Upper lobe of right lung (tissue), 1 donor: ENCODE results near the gene ASNSD1. TPM values are rescaled to one million over a fixed set of nuclear protein-coding genes. Genes with fewer than 3 reads are reported as not detected.
"Not testable (repeated sequence)": the region's sequence is repeated elsewhere in the genome, so short reads cannot be mapped to it uniquely, and the experiment has no call there.

ENCODE experiments used
- ATAC-seq: fragments of 200-7000 bp; cut with Tn5 transposase; one replicate; pipeline ENCODE4 v1.9.1; 2020; ENCODE audit warnings: mild to moderate bottlenecking, moderate library complexity
- DNase-seq: peaks from one replicate; pipeline ENCODE4 v3.0.0-alpha.2; 2020
- H3K27ac ChIP-seq: fragments of 200-600 bp; one replicate; pipeline ENCODE4 v1.8.0; 2022
- H3K27me3 ChIP-seq: fragments of 200-600 bp; one replicate; pipeline ENCODE4 v1.8.0; 2022; ENCODE audit warnings: mild to moderate bottlenecking
- H3K36me3 ChIP-seq: fragments of 200-600 bp; one replicate; pipeline ENCODE4 v1.8.0; 2022
- H3K4me1 ChIP-seq: fragments of 200-600 bp; one replicate; pipeline ENCODE4 v1.8.0; 2022
- H3K4me3 ChIP-seq: fragments of 200-600 bp; one replicate; pipeline ENCODE4 v1.8.0; 2022; ENCODE audit warnings: mild to moderate bottlenecking
- H3K9me3 ChIP-seq: fragments of 200-600 bp; one replicate; pipeline ENCODE4 v1.8.0; 2022
- CTCF ChIP-seq: fragments of 200-600 bp; IDR thresholded peaks from one replicate; pipeline ENCODE4 v1.8.0; 2022; ENCODE audit warnings: antibody characterized with exemption
- intact Hi-C: fragments of 100-400 bp; cut with DNase I; formaldehyde crosslinking; loops from one replicate; pipeline ENCODE4 v1.11.0; 2022
- total RNA-seq: library from RNA; stranded (reverse); fragmentation: NEBNext Ultra II Directional; extraction: Animal tissue kit (Norgen Biotek cat#: 25700); gene quantifications from one replicate; pipeline ENCODE4 v1.2.1, GENCODE V29; 2021
- donor health status: DM: no; HTN: yes; CAD: no; lungs with severe emphysema.

The ASNSD1 gene
- total RNA-seq, 1 donor from 2014 or later, result 32.3 TPM

GRCh38 chr2:189659734-189660133, 1.5 kb upstream of the ASNSD1 start:
- H3K27ac ChIP-seq, result no peak overlapping the region
- no peak overlapping the region for H3K4me3 ChIP-seq
- H3K27me3 ChIP-seq, result no peaks in the 10 kb centered on the region
- DNase-seq (no peak), ATAC-seq (no peak)
- intact Hi-C loops, result loop anchor here (5.0 kb wide), 1 partner anchor 43 kb away; no protein-coding TSS in a partner anchor
- peaks cover 22% of the 10 kb centered on the region for H3K4me1 ChIP-seq
- peaks cover 5% of the 10 kb centered on the region for H3K36me3 ChIP-seq
- no peaks in the 10 kb centered on the region for H3K9me3 ChIP-seq
- TF ChIP-seq CTCF, result no peak

- H3K4me3 ChIP-seq, result no peak overlapping the region
- H3K27ac ChIP-seq, result no peak overlapping the region
- ATAC-seq (no peak), DNase-seq (no peak)
- intact Hi-C loops, result no loop called here
- H3K9me3 ChIP-seq, result no peaks in the 10 kb centered on the region
- peaks cover 12% of the 10 kb centered on the region for H3K36me3 ChIP-seq
- H3K27me3 ChIP-seq, result no peaks in the 10 kb centered on the region
- H3K4me1 ChIP-seq, result peaks cover 26% of the 10 kb centered on the region
- no peak for TF ChIP-seq CTCF
Observed at GRCh38 chr2:189660803-189661147, 484 bp upstream of the ASNSD1 start.

GRCh38 chr2:189661957-189662321, 680 bp downstream of the ASNSD1 start:
- no peaks in the 10 kb centered on the region for H3K9me3 ChIP-seq
- H3K4me3 ChIP-seq, result peak overlapping the region; percentile 87
- intact Hi-C loops, result no loop called here
- ATAC-seq, result no peak
- H3K4me1 ChIP-seq, result peaks cover 26% of the 10 kb centered on the region
- peaks cover 23% of the 10 kb centered on the region for H3K36me3 ChIP-seq
- no peak for DNase-seq
- TF ChIP-seq CTCF, result no peak
- H3K27ac ChIP-seq, result peak overlapping the region; percentile 87
- H3K27me3 ChIP-seq, result no peaks in the 10 kb centered on the region

- no peak for DNase-seq
- Histone ChIP-seq H3K4me3 (peak overlapping the region; percentile 87), H3K27me3 (no peaks in the 10 kb centered on the region), H3K9me3 (no peaks in the 10 kb centered on the region), H3K4me1 (peaks cover 23% of the 10 kb centered on the region), H3K27ac (no peak overlapping the region), H3K36me3 (peaks cover 31% of the 10 kb centered on the region)
- intact Hi-C loops, result no loop called here
- TF ChIP-seq CTCF, result no peak
- no peak for ATAC-seq
Observed at GRCh38 chr2:189662669-189663226, 1.5 kb downstream of the ASNSD1 start.

GRCh38 chr2:189663319-189663718, 2.1 kb downstream of the ASNSD1 start:
- H3K4me3 ChIP-seq, intact Hi-C loops, H3K27ac ChIP-seq, DNase-seq, H3K27me3 ChIP-seq, H3K9me3 ChIP-seq, ATAC-seq: not testable (repeated sequence)
- H3K36me3 ChIP-seq, result peaks cover 37% of the 10 kb centered on the region
- H3K4me1 ChIP-seq, result peaks cover 21% of the 10 kb centered on the region

- Histone ChIP-seq H3K4me1 (peaks cover 9% of the 10 kb centered on the region), H3K9me3 (no peaks in the 10 kb centered on the region), H3K36me3 (peaks cover 74% of the 10 kb centered on the region), H3K27me3 (no peaks in the 10 kb centered on the region), H3K27ac (no peak overlapping the region), H3K4me3 (no peak overlapping the region)
- TF ChIP-seq CTCF, result no peak
- DNase-seq (no peak), ATAC-seq (no peak)
- intact Hi-C loops, result no loop called here
Observed at GRCh38 chr2:189669913-189670312, 8.7 kb downstream of the ASNSD1 start.
